PFSK-1 (cell line): Measurements from ENCODE around the gene CEBPG.

ENCODE experiments used
- POLR2AphosphoS5 ChIP-seq: IDR thresholded peaks from 2 replicates; pipeline ENCODE4 v1.6.1; 2012; ENCODE audit warnings: low read depth, mild to moderate bottlenecking, control low read depth, low read length, moderate library complexity
- TAF1 ChIP-seq: IDR thresholded peaks from 2 replicates; pipeline ENCODE4 v1.6.1; 2012; ENCODE audit warnings: low read length, control low read depth, borderline replicate concordance; ENCODE audit not compliant: insufficient read depth

DNA sequence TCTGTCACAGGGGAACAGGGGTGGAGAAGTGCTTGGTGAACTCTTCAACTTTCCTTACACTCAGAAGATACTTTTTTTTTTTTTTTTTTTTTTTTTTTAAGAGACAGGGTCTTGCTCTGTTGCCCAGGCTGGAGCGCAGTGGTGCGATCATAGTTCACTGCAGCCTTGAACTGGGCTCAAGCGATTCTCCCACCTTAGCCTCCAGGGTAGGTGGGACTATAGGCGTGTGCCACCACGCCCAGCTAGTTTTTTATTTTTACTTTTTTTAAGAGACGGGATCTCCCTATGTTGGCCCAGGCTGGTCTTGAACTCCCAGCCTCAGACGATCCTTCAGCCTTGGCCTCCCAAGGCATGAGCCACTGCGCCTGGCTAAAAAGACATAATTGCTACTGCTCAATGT is 11.5 kb downstream of the CEBPG start:
- TF ChIP-seq POLR2AphosphoS5, result no peak
- TF ChIP-seq TAF1, result no peak
